Endothelial cell of umbilical vein (primary cell): ENCODE results near the gene RBM45. TPM values are rescaled to one million over a fixed set of nuclear protein-coding genes. Genes with fewer than 3 reads are reported as not detected.

ENCODE experiments used
- BruUV-seq: library from RNA; stranded (reverse); fragments of 400-500 nt; replicated peaks from 2 replicates; lab custom pipeline; 2021; lab: Mats Ljungman, UMichigan
- CTCF ChIA-PET: fragments of 300-600, 350-600 bp; sonication (Branson Sonifier 250); formaldehyde crosslinking; loops from one replicate; lab custom pipeline; 2021; ENCODE audit warnings: antibody characterized with exemption, inconsistent platforms; lab: Charles Lee
- POLR2A ChIA-PET: fragments of 300-600, 350-600 bp; sonication (Branson Sonifier 250); formaldehyde crosslinking; loops from one replicate; lab custom pipeline; 2021; ENCODE audit warnings: antibody characterized with exemption, inconsistent platforms; lab: Charles Lee
- DNase-seq: peaks from one replicate; pipeline ENCODE4 v3.0.0-alpha.2; 2011; ENCODE audit warnings: low read depth, low spot score
- FAIRE-seq: peaks from 2 replicates; lab custom pipeline; 2011; peaks lifted over from hg19 to GRCh38; lab: Jason Lieb, UNC
- H2AFZ ChIP-seq: 2 replicates; pipeline ENCODE4 v1.6.0; 2012; ENCODE audit warnings: low read depth, low read length, control low read depth, inconsistent platforms
- H3K27ac ChIP-seq: 2 replicates; pipeline ENCODE4 v1.5.1; 2011; ENCODE audit warnings: low read depth, mild to moderate bottlenecking, control low read depth, low read length, moderate library complexity; ENCODE audit not compliant: insufficient read depth
- H3K27me3 ChIP-seq, 2 experiments: 2 replicates each; pipeline versions ENCODE4 v1.6.0 to v1.6.1; 2011; ENCODE audit warnings: low read length in 2 of 2, mixed read lengths in 1 of 2; ENCODE audit not compliant: control insufficient read depth in 2 of 2, insufficient read depth in 2 of 2
- H3K36me3 ChIP-seq, 2 experiments: 2 replicates in 1 of 2; 3 replicates in 1 of 2; pipeline ENCODE4 v1.5.1; 2011; ENCODE audit warnings: low read length in 2 of 2, mild to moderate bottlenecking in 1 of 2, moderate library complexity in 1 of 2; ENCODE audit not compliant: control insufficient read depth in 2 of 2, insufficient read depth in 2 of 2; ENCODE audit errors: extremely low read depth in 1 of 2
- H3K4me1 ChIP-seq: 3 replicates; pipeline ENCODE4 v1.5.1; 2011; ENCODE audit warnings: mild to moderate bottlenecking, low read length; ENCODE audit not compliant: control insufficient read depth, insufficient read depth; ENCODE audit errors: extremely low read depth
- H3K4me2 ChIP-seq: 2 replicates; pipeline ENCODE4 v1.6.1; 2011; ENCODE audit warnings: low read length, control low read depth, mixed read lengths; ENCODE audit not compliant: insufficient read depth
- H3K4me3 ChIP-seq, 3 experiments: fragments of 200-600 bp in 1 of 3; sonication (generic), shearing (Covaris generic) in 1 of 3; replicated peaks in 1 of 3; 2 replicates each; pipeline ENCODE4 v1.5.1; 2011 to 2016; ENCODE audit warnings: control low read depth in 3 of 3, low read length in 3 of 3, mild to moderate bottlenecking in 2 of 3, inconsistent platforms in 1 of 3, low read depth in 1 of 3, moderate library complexity in 1 of 3; ENCODE audit not compliant: insufficient read depth in 1 of 3
- H3K79me2 ChIP-seq: 2 replicates; pipeline ENCODE4 v1.6.0; 2012; ENCODE audit warnings: low read length, inconsistent platforms; ENCODE audit not compliant: control insufficient read depth, insufficient read depth
- H3K9ac ChIP-seq: replicated peaks from 2 replicates; pipeline ENCODE3; 2011; ENCODE audit warnings: low read length, control low read depth; ENCODE audit not compliant: insufficient read depth; ENCODE audit errors: extremely low read depth
- H3K9me1 ChIP-seq: replicated peaks from 3 replicates; pipeline ENCODE4 v1.6.0; 2011; ENCODE audit warnings: mild to moderate bottlenecking, low read length; ENCODE audit not compliant: control insufficient read depth, insufficient read depth; ENCODE audit errors: extremely low read depth
- H3K9me3 ChIP-seq: replicated peaks from 2 replicates; pipeline ENCODE4 v1.5.1; 2012; ENCODE audit warnings: low read length, inconsistent platforms; ENCODE audit not compliant: control insufficient read depth, insufficient read depth
- H4K20me1 ChIP-seq: replicated peaks from 2 replicates; pipeline ENCODE3; 2011; ENCODE audit warnings: mild to moderate bottlenecking, low read length; ENCODE audit not compliant: control insufficient read depth, insufficient read depth; ENCODE audit errors: extremely low read depth
- CTCF ChIP-seq, 2 donors: IDR thresholded peaks; 1 replicate in 1 of 2; 2 replicates in 1 of 2; pipeline ENCODE4 v1.5.1; 2011; ENCODE audit warnings: low read length in 2 of 2, mild to moderate bottlenecking in 2 of 2, moderate library complexity in 2 of 2, control low read depth in 1 of 2, inconsistent platforms in 1 of 2, low read depth in 1 of 2; ENCODE audit not compliant: insufficient read depth in 1 of 2; ENCODE audit errors: extremely low read depth in 1 of 2
- EZH2 ChIP-seq: IDR thresholded peaks from 2 replicates; pipeline ENCODE4 v1.6.1; 2012; ENCODE audit warnings: borderline replicate concordance, low read depth, mild to moderate bottlenecking, moderate library complexity, low read length, inconsistent platforms; ENCODE audit not compliant: severe bottlenecking
- FOS ChIP-seq: IDR thresholded peaks from 2 replicates; pipeline ENCODE4 v1.6.1; 2011; ENCODE audit warnings: mild to moderate bottlenecking, low read length, moderate library complexity, borderline replicate concordance; ENCODE audit not compliant: insufficient read depth
- GATA2 ChIP-seq: IDR thresholded peaks from 2 replicates; pipeline ENCODE4 v1.7.0; 2011; ENCODE audit warnings: low read depth, mild to moderate bottlenecking, moderate library complexity, mixed read lengths, low read length; ENCODE audit not compliant: insufficient read length, insufficient read depth
- JUN ChIP-seq: IDR thresholded peaks from 2 replicates; pipeline ENCODE4 v1.6.1; 2011; ENCODE audit warnings: borderline replicate concordance, low read depth; ENCODE audit not compliant: insufficient read length, insufficient read depth
- MYC ChIP-seq: IDR thresholded peaks from one replicate; pipeline ENCODE4 v1.6.1; 2011; ENCODE audit warnings: mild to moderate bottlenecking, low read depth, low read length
- POLR2A ChIP-seq: IDR thresholded peaks from 2 replicates; pipeline ENCODE4 v1.6.1; 2012; ENCODE audit warnings: low read depth, mild to moderate bottlenecking, control low read depth, low read length
- POLR2AphosphoS5 ChIP-seq: IDR thresholded peaks from 2 replicates; pipeline ENCODE4 v1.6.1; 2012; ENCODE audit warnings: low read depth, mild to moderate bottlenecking, control low read depth, low read length, moderate library complexity; ENCODE audit not compliant: insufficient read depth
- dilution Hi-C: fragments of 300-500 bp; cut with MboI; formaldehyde crosslinking; loops from one replicate; pipeline ENCODE4 v1.15.0; 2019; ENCODE audit warnings: low sequenced_read_pairs; ENCODE audit not compliant: extremely low pct_ligation_motif_present
- intact Hi-C: fragments of 100-400 bp; cut with micrococcal nuclease; formaldehyde crosslinking; loops from one replicate; pipeline ENCODE4 v1.10.0; 2022
- polyA plus RNA-seq, 4 experiments: library from polyadenylated mRNA; depleted of rRNA in 3 of 4; stranded (reverse) in 3 of 4; unstranded in 1 of 4; fragments of >200 nt; gene quantifications; 2 replicates each; pipeline versions ENCODE4 v1.2.1 to v1.2.3, GENCODE V29; 2011 to 2012; ENCODE audit warnings: missing spikeins in 1 of 4
- total RNA-seq: library from RNA; stranded (reverse); gene quantifications from 2 replicates; pipeline ENCODE4 v1.2.3, GENCODE V29; 2021
- TF ChIP-seq, protein P1 (sequence below): IDR thresholded peaks from 2 replicates; pipeline ENCODE4 v1.6.1; 2011; ENCODE audit not compliant: insufficient read depth, insufficient read length

The RBM45 gene
- total and polyA plus RNA-seq, 2 donors (not counting 3 experiments of a cell fraction or from before 2014, with no cell fraction given): 6.8 to 12.4 TPM

GRCh38 chr2:178066324-178066723, 45.9 kb upstream of the RBM45 start:
- no peak for FAIRE-seq
- Histone ChIP-seq H3K4me2 (no peak overlapping the region), H3K4me1 (no peaks in the 10 kb centered on the region), H3K27me3 (peaks cover 7 to 13% of the 10 kb centered on the region in 2 experiments), H3K9ac (no peak overlapping the region), H2AFZ (no peak overlapping the region), H3K9me1 (no peaks in the 10 kb centered on the region), H3K79me2 (no peaks in the 10 kb centered on the region), H3K27ac (no peak overlapping the region), H3K4me3 (no peak overlapping the region), H3K36me3 (no peaks in the 10 kb centered on the region), H4K20me1 (no peaks in the 10 kb centered on the region), H3K9me3 (no peaks in the 10 kb centered on the region)
- TF ChIP-seq, protein P1, sequence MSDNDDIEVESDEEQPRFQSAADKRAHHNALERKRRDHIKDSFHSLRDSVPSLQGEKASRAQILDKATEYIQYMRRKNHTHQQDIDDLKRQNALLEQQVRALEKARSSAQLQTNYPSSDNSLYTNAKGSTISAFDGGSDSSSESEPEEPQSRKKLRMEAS: no peak
- TF ChIP-seq JUN (no peak), POLR2AphosphoS5 (no peak), EZH2 (no peak), FOS (no peak), POLR2A (no peak), MYC (no peak), GATA2 (no peak), CTCF (IDR thresholded peaks at IDR 0.05; ENCODE audit: extremely low read depth in 1 of 2, insufficient read depth in 1 of 2, low read depth in 1 of 2, low read length in 2 of 2) (no peak)
- CTCF ChIA-PET: no interaction called here
- intact Hi-C loops: no loop called here
- DNase-seq: no peak
- dilution Hi-C loops: no loop called here
- POLR2A ChIA-PET: no interaction called here
- BruUV-seq: no TSS peak
